A673 (cell line): Measurements from ENCODE around the gene TYR.
"Not testable (repeated sequence)": the region's sequence is repeated elsewhere in the genome, so short reads cannot be mapped to it uniquely, and the experiment has no call there.

Source experiments
- EZH2 ChIP-seq: fragments of 200-600 bp; sonication (generic); IDR thresholded peaks from 2 replicates; pipeline ENCODE4 v1.6.1; 2017; ENCODE audit warnings: borderline replicate concordance, low read depth, mild to moderate bottlenecking, mixed read lengths, antibody characterized with exemption, low read length; ENCODE audit not compliant: poor library complexity, severe bottlenecking
- TF ChIP-seq, protein P1 (sequence below): fragments of 300-800, 200-600 bp; sonication (generic); conservative IDR thresholded peaks from 2 replicates; pipeline ENCODE4 v1.5.1; 2017; ENCODE audit warnings: low read depth, mild to moderate bottlenecking, antibody characterized with exemption, low read length, moderate library complexity, mixed read lengths

DNA sequence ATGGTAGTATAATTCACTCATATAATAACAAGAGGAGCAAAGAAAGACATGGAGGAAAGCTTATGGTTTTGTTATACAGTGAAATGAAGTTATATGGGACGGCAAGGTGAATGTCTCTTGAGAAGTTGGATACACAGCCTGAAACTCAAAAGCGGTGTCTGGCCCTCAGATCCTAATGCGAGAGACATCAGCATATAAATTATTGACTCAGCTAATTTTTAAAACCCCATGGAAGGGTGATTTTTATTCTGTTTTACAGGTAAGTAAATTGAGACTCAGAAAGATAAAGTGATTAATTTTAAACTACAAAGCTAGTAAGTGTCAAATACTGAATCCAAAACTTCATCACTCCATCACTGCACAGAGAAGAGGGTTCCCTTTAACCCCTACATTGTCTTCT lies 110.3 kb downstream of the TYR start:
- TF ChIP-seq, protein P1, sequence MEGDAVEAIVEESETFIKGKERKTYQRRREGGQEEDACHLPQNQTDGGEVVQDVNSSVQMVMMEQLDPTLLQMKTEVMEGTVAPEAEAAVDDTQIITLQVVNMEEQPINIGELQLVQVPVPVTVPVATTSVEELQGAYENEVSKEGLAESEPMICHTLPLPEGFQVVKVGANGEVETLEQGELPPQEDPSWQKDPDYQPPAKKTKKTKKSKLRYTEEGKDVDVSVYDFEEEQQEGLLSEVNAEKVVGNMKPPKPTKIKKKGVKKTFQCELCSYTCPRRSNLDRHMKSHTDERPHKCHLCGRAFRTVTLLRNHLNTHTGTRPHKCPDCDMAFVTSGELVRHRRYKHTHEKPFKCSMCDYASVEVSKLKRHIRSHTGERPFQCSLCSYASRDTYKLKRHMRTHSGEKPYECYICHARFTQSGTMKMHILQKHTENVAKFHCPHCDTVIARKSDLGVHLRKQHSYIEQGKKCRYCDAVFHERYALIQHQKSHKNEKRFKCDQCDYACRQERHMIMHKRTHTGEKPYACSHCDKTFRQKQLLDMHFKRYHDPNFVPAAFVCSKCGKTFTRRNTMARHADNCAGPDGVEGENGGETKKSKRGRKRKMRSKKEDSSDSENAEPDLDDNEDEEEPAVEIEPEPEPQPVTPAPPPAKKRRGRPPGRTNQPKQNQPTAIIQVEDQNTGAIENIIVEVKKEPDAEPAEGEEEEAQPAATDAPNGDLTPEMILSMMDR: not testable (repeated sequence)
- not testable (repeated sequence) for TF ChIP-seq EZH2
